ENCODE results near the gene ATXN7L2. TPM values are rescaled to one million over a fixed set of nuclear protein-coding genes. Genes with fewer than 3 reads are reported as not detected.

ATXN7L2 gene
- total RNA-seq, 2 experiments from 2014 or later, result 10.4 to 11.1 TPM

GRCh38 chr1:109527098-109527811, 43.5 kb downstream of the ATXN7L2 start:
- Mint-ChIP-seq H3K4me3 (no peak overlapping the region), H3K9me3 (ENCODE audit: low read depth) (no peaks in the 10 kb centered on the region), H3K4me1 (peaks cover 15% of the 10 kb centered on the region), H3K27ac (no peak overlapping the region), H3K36me3 (no peaks in the 10 kb centered on the region), H3K27me3 (peaks cover 5% of the 10 kb centered on the region)
- CTCF ChIA-PET, result interaction anchor here (46.0 kb wide), 1 partner anchor 28 kb away, joined by 1550 read pairs; the partner anchor contains the start of genes AMIGO1, ATXN7L2 and CYB561D1
- DNase-seq (no peak), ATAC-seq (no peak)

- ATAC-seq (no peak), DNase-seq (no peak)
- CTCF ChIA-PET, result interaction anchor here (1.4 to 46.0 kb wide), 5 partner anchors 29 to 278 kb away, joined by 3 to 1550 read pairs (median 62); partner anchors contain the start of genes AMIGO1, ATXN7L2, CYB561D1 and SORT1
- no peaks in the 10 kb centered on the region for H3K27me3 Mint-ChIP-seq
- H3K4me3 Mint-ChIP-seq, result no peak overlapping the region
- peaks cover 21% of the 10 kb centered on the region for H3K4me1 Mint-ChIP-seq
- no peaks in the 10 kb centered on the region for H3K36me3 Mint-ChIP-seq
- H3K27ac Mint-ChIP-seq, result no peak overlapping the region
- no peaks in the 10 kb centered on the region for H3K9me3 Mint-ChIP-seq (ENCODE audit: low read depth)
These were observed 44.4 kb downstream of the ATXN7L2 start for GRCh38 chr1:109527846-109528695.

- no peak for ATAC-seq
- Mint-ChIP-seq H3K4me1 (peaks cover 23% of the 10 kb centered on the region), H3K9me3 (ENCODE audit: low read depth) (no peaks in the 10 kb centered on the region), H3K27ac (no peak overlapping the region), H3K36me3 (no peaks in the 10 kb centered on the region), H3K4me3 (no peak overlapping the region), H3K27me3 (no peaks in the 10 kb centered on the region)
- DNase-seq, result no peak
- CTCF ChIA-PET, result interaction anchor here (0.7 to 46.0 kb wide), 7 partner anchors 10 to 465 kb away, joined by 3 to 1550 read pairs (median 10); partner anchors contain the start of genes AMIGO1, ATXN7L2, CYB561D1 and SORT1
These were observed 45.0 kb downstream of the ATXN7L2 start for GRCh38 chr1:109528712-109529111.

- Mint-ChIP-seq H3K9me3 (ENCODE audit: low read depth) (no peaks in the 10 kb centered on the region), H3K27ac (no peak overlapping the region), H3K4me3 (no peak overlapping the region), H3K27me3 (no peaks in the 10 kb centered on the region), H3K4me1 (peaks cover 23% of the 10 kb centered on the region), H3K36me3 (no peaks in the 10 kb centered on the region)
- ATAC-seq (no peak), DNase-seq (no peak)
- CTCF ChIA-PET, result interaction anchor here (0.8 to 46.0 kb wide), 8 partner anchors 8 to 455 kb away, joined by 3 to 1550 read pairs (median 48); partner anchors contain the start of genes AHCYL1, AMIGO1, ATXN7L2 and CYB561D1
These were observed 46.3 kb downstream of the ATXN7L2 start for GRCh38 chr1:109529881-109530456.

GRCh38 chr1:109530457-109531087, 46.9 kb downstream of the ATXN7L2 start:
- no peak for ATAC-seq
- H3K27me3 Mint-ChIP-seq, result no peaks in the 10 kb centered on the region
- peak overlapping the region; percentile 52 for H3K27ac Mint-ChIP-seq
- CTCF ChIA-PET, result interaction anchor here (1.5 to 46.0 kb wide), 7 partner anchors 8 to 266 kb away, joined by 3 to 1550 read pairs (median 62); partner anchors contain the start of genes AMIGO1, ATXN7L2, CYB561D1 and SORT1
- peak; percentile 33 for DNase-seq
- H3K4me3 Mint-ChIP-seq, result no peak overlapping the region
- H3K36me3 Mint-ChIP-seq, result no peaks in the 10 kb centered on the region
- H3K4me1 Mint-ChIP-seq, result peaks cover 23% of the 10 kb centered on the region
- no peaks in the 10 kb centered on the region for H3K9me3 Mint-ChIP-seq (ENCODE audit: low read depth)

GRCh38 chr1:109531380-109531779, 47.7 kb downstream of the ATXN7L2 start:
- ATAC-seq (no peak), DNase-seq (no peak)
- CTCF ChIA-PET, result interaction anchor here (0.8 to 46.0 kb wide), 38 partner anchors 8 to 453 kb away, joined by 3 to 1550 read pairs (median 8); partner anchors contain the start of genes AHCYL1, AMIGO1, ATXN7L2 and CELSR2
- Mint-ChIP-seq H3K36me3 (no peaks in the 10 kb centered on the region), H3K27ac (peak overlapping the region; percentile 52), H3K4me3 (no peak overlapping the region), H3K9me3 (ENCODE audit: low read depth) (no peaks in the 10 kb centered on the region), H3K4me1 (peaks cover 23% of the 10 kb centered on the region), H3K27me3 (no peaks in the 10 kb centered on the region)

GRCh38 chr1:109531826-109532364, 48.2 kb downstream of the ATXN7L2 start:
- H3K9me3 Mint-ChIP-seq (ENCODE audit: low read depth), result no peaks in the 10 kb centered on the region
- H3K27ac Mint-ChIP-seq, result no peak overlapping the region
- H3K4me3 Mint-ChIP-seq, result no peak overlapping the region
- CTCF ChIA-PET, result interaction anchor here (0.8 to 46.0 kb wide), 61 partner anchors 9 to 807 kb away, joined by 3 to 1550 read pairs (median 6); partner anchors contain the start of genes AHCYL1, AMIGO1, AMPD2 and ATXN7L2
- no peaks in the 10 kb centered on the region for H3K36me3 Mint-ChIP-seq
- no peak for ATAC-seq
- peaks cover 23% of the 10 kb centered on the region for H3K4me1 Mint-ChIP-seq
- H3K27me3 Mint-ChIP-seq, result no peaks in the 10 kb centered on the region
- DNase-seq, result no peak

- no peaks in the 10 kb centered on the region for H3K9me3 Mint-ChIP-seq (ENCODE audit: low read depth)
- no peaks in the 10 kb centered on the region for H3K27me3 Mint-ChIP-seq
- peak overlapping the region; percentile 48 for H3K4me3 Mint-ChIP-seq
- peak; percentile 90 for ATAC-seq
- H3K36me3 Mint-ChIP-seq, result no peaks in the 10 kb centered on the region
- H3K27ac Mint-ChIP-seq, result peak overlapping the region; percentile 91
- CTCF ChIA-PET, result interaction anchor here (0.6 to 46.0 kb wide), 80 partner anchors 8 to 840 kb away, joined by 3 to 1550 read pairs (median 5); partner anchors contain the start of genes AHCYL1, AMIGO1, AMPD2 and ATXN7L2
- H3K4me1 Mint-ChIP-seq, result peaks cover 23% of the 10 kb centered on the region
- DNase-seq, result peak; percentile 94
These were observed 48.8 kb downstream of the ATXN7L2 start for GRCh38 chr1:109532365-109533136.

- CTCF ChIA-PET, result interaction anchor here (0.6 to 46.0 kb wide), 10 partner anchors 6 to 271 kb away, joined by 3 to 1550 read pairs (median 8); partner anchors contain the start of genes AMIGO1, ATXN7L2, CYB561D1 and GNAI3
- Mint-ChIP-seq H3K27me3 (no peaks in the 10 kb centered on the region), H3K36me3 (no peaks in the 10 kb centered on the region), H3K4me3 (no peak overlapping the region), H3K27ac (no peak overlapping the region), H3K9me3 (ENCODE audit: low read depth) (no peaks in the 10 kb centered on the region), H3K4me1 (peaks cover 23% of the 10 kb centered on the region)
- DNase-seq (no peak), ATAC-seq (no peak)
These were observed 50.7 kb downstream of the ATXN7L2 start for GRCh38 chr1:109534307-109534858.

GRCh38 chr1:109535481-109535880, 51.8 kb downstream of the ATXN7L2 start:
- no peak overlapping the region for H3K27ac Mint-ChIP-seq
- no peak for ATAC-seq
- no peaks in the 10 kb centered on the region for H3K36me3 Mint-ChIP-seq
- no peak overlapping the region for H3K4me3 Mint-ChIP-seq
- H3K4me1 Mint-ChIP-seq, result peaks cover 23% of the 10 kb centered on the region
- no peaks in the 10 kb centered on the region for H3K9me3 Mint-ChIP-seq (ENCODE audit: low read depth)
- H3K27me3 Mint-ChIP-seq, result no peaks in the 10 kb centered on the region
- CTCF ChIA-PET, result interaction anchor here (1.2 to 46.0 kb wide), 6 partner anchors 10 to 272 kb away, joined by 3 to 1550 read pairs (median 8); partner anchors contain the start of genes AMIGO1, ATXN7L2 and CYB561D1
- DNase-seq, result no peak

GRCh38 chr1:109535971-109536491, 52.3 kb downstream of the ATXN7L2 start:
- no peak for DNase-seq
- no peak for ATAC-seq
- no peak overlapping the region for H3K4me3 Mint-ChIP-seq
- H3K4me1 Mint-ChIP-seq, result peaks cover 19% of the 10 kb centered on the region
- H3K9me3 Mint-ChIP-seq (ENCODE audit: low read depth), result no peaks in the 10 kb centered on the region
- no peaks in the 10 kb centered on the region for H3K27me3 Mint-ChIP-seq
- no peak overlapping the region for H3K27ac Mint-ChIP-seq
- CTCF ChIA-PET, result interaction anchor here (1.2 to 46.0 kb wide), 4 partner anchors 9 to 258 kb away, joined by 3 to 1550 read pairs (median 37); partner anchors contain the start of genes AMIGO1, ATXN7L2 and CYB561D1
- H3K36me3 Mint-ChIP-seq, result no peaks in the 10 kb centered on the region

All from activated CD8-positive, alpha-beta memory T cell treated with anti-CD3 and anti-CD28 coated beads, Interleukin-2, amount 10 ng/mL, durations not matched to agents 7 days and 5 days (primary cell).